Activated naive CD8-positive, alpha-beta T cell treated with anti-CD3 and anti-CD28 coated beads for 36 hours (primary cell): ENCODE results near the gene INSR. TPM values are rescaled to one million over a fixed set of nuclear protein-coding genes. Genes with fewer than 3 reads are reported as not detected.

Source experiments
- DNase-seq: peaks from one replicate; pipeline ENCODE4 v3.0.0; 2021
- H3K27ac Mint-ChIP-seq: one replicate; pipeline ENCODE4 v1.8.0; 2022; ENCODE audit warnings: mild to moderate bottlenecking, moderate library complexity, mixed read lengths
- H3K27me3 Mint-ChIP-seq: one replicate; pipeline ENCODE4 v1.8.0; 2022; ENCODE audit warnings: mild to moderate bottlenecking, mixed read lengths
- H3K36me3 Mint-ChIP-seq: one replicate; pipeline ENCODE4 v1.8.0; 2021; ENCODE audit warnings: mild to moderate bottlenecking, mixed read lengths
- H3K4me1 Mint-ChIP-seq: one replicate; pipeline ENCODE4 v1.8.0; 2021; ENCODE audit warnings: mixed read lengths
- H3K4me3 Mint-ChIP-seq: one replicate; pipeline ENCODE4 v1.8.0; 2022; ENCODE audit warnings: mild to moderate bottlenecking, moderate library complexity, mixed read lengths
- H3K9me3 Mint-ChIP-seq: one replicate; pipeline ENCODE4 v1.8.0; 2022; ENCODE audit warnings: mixed read lengths
- total RNA-seq, 2 experiments: library from RNA; stranded (reverse); gene quantifications; one replicate each; pipeline ENCODE4 v1.2.3, GENCODE V29; 2021

The INSR gene
- total RNA-seq, 2 experiments from 2014 or later = 1.2 to 1.4 TPM

GRCh38 chr19:7272856-7273578 lies 21.2 kb downstream of the INSR start:
- H3K4me1 Mint-ChIP-seq = no peaks in the 10 kb centered on the region
- H3K36me3 Mint-ChIP-seq = no peaks in the 10 kb centered on the region
- H3K9me3 Mint-ChIP-seq = no peaks in the 10 kb centered on the region
- no peaks in the 10 kb centered on the region for H3K27me3 Mint-ChIP-seq
- H3K27ac Mint-ChIP-seq = no peak overlapping the region
- no peak for DNase-seq
- H3K4me3 Mint-ChIP-seq = no peak overlapping the region

GRCh38 chr19:7268705-7269098 lies 25.5 kb downstream of the INSR start:
- H3K9me3 Mint-ChIP-seq = no peaks in the 10 kb centered on the region

GRCh38 chr19:7267792-7268704 lies 26.2 kb downstream of the INSR start:
- no peak overlapping the region for H3K27ac Mint-ChIP-seq
- H3K27me3 Mint-ChIP-seq = no peaks in the 10 kb centered on the region

More at GRCh38 chr19:7268705-7269098, 25.5 kb downstream of the INSR start:
- Mint-ChIP-seq H3K4me1 (no peaks in the 10 kb centered on the region), H3K27me3 (no peaks in the 10 kb centered on the region), H3K4me3 (no peak overlapping the region), H3K27ac (no peak overlapping the region), H3K36me3 (no peaks in the 10 kb centered on the region)
- DNase-seq = no peak

GRCh38 chr19:7266832-7267231 lies 27.4 kb downstream of the INSR start:
- H3K4me3 Mint-ChIP-seq = no peak overlapping the region
- no peak overlapping the region for H3K27ac Mint-ChIP-seq
- DNase-seq = no peak
- no peaks in the 10 kb centered on the region for H3K27me3 Mint-ChIP-seq
- H3K9me3 Mint-ChIP-seq = no peaks in the 10 kb centered on the region
- H3K36me3 Mint-ChIP-seq = no peaks in the 10 kb centered on the region
- H3K4me1 Mint-ChIP-seq = no peaks in the 10 kb centered on the region

More at GRCh38 chr19:7267792-7268704, 26.2 kb downstream of the INSR start:
- DNase-seq = no peak
- Mint-ChIP-seq H3K9me3 (no peaks in the 10 kb centered on the region), H3K36me3 (no peaks in the 10 kb centered on the region), H3K4me1 (no peaks in the 10 kb centered on the region), H3K4me3 (no peak overlapping the region)

- H3K4me1 Mint-ChIP-seq = no peaks in the 10 kb centered on the region
- H3K27ac Mint-ChIP-seq = no peak overlapping the region
- H3K27me3 Mint-ChIP-seq = no peaks in the 10 kb centered on the region
- DNase-seq = no peak
- no peak overlapping the region for H3K4me3 Mint-ChIP-seq
- H3K9me3 Mint-ChIP-seq = no peaks in the 10 kb centered on the region
- H3K36me3 Mint-ChIP-seq = no peaks in the 10 kb centered on the region
Measured at GRCh38 chr19:7265963-7266362, 28.3 kb downstream of the INSR start.

GRCh38 chr19:7264858-7265257 lies 29.4 kb downstream of the INSR start:
- Mint-ChIP-seq H3K9me3 (no peaks in the 10 kb centered on the region), H3K4me1 (no peaks in the 10 kb centered on the region), H3K36me3 (no peaks in the 10 kb centered on the region), H3K4me3 (no peak overlapping the region), H3K27ac (no peak overlapping the region), H3K27me3 (no peaks in the 10 kb centered on the region)
- DNase-seq = no peak

- H3K4me1 Mint-ChIP-seq = no peaks in the 10 kb centered on the region
- DNase-seq = no peak
- H3K27ac Mint-ChIP-seq = no peak overlapping the region
- no peak overlapping the region for H3K4me3 Mint-ChIP-seq
- no peaks in the 10 kb centered on the region for H3K36me3 Mint-ChIP-seq
- H3K9me3 Mint-ChIP-seq = no peaks in the 10 kb centered on the region
- H3K27me3 Mint-ChIP-seq = no peaks in the 10 kb centered on the region
Measured at GRCh38 chr19:7263521-7263920, 30.7 kb downstream of the INSR start.

- no peaks in the 10 kb centered on the region for H3K4me1 Mint-ChIP-seq
- no peaks in the 10 kb centered on the region for H3K27me3 Mint-ChIP-seq
- no peaks in the 10 kb centered on the region for H3K36me3 Mint-ChIP-seq
- DNase-seq = no peak
- no peaks in the 10 kb centered on the region for H3K9me3 Mint-ChIP-seq
- no peak overlapping the region for H3K27ac Mint-ChIP-seq
- H3K4me3 Mint-ChIP-seq = no peak overlapping the region
Measured at GRCh38 chr19:7263066-7263465, 31.1 kb downstream of the INSR start.

GRCh38 chr19:7262470-7262869 lies 31.7 kb downstream of the INSR start:
- Mint-ChIP-seq H3K36me3 (no peaks in the 10 kb centered on the region), H3K27ac (peak overlapping the region; percentile 25), H3K4me1 (no peaks in the 10 kb centered on the region), H3K27me3 (no peaks in the 10 kb centered on the region), H3K9me3 (no peaks in the 10 kb centered on the region), H3K4me3 (no peak overlapping the region)
- DNase-seq = no peak

- DNase-seq = no peak
- H3K27me3 Mint-ChIP-seq = no peaks in the 10 kb centered on the region
- H3K9me3 Mint-ChIP-seq = no peaks in the 10 kb centered on the region
- H3K4me1 Mint-ChIP-seq = no peaks in the 10 kb centered on the region
- no peaks in the 10 kb centered on the region for H3K36me3 Mint-ChIP-seq
- H3K27ac Mint-ChIP-seq = no peak overlapping the region
- H3K4me3 Mint-ChIP-seq = no peak overlapping the region
Measured at GRCh38 chr19:7260161-7260560, 34.1 kb downstream of the INSR start.

- Mint-ChIP-seq H3K36me3 (no peaks in the 10 kb centered on the region), H3K27me3 (no peaks in the 10 kb centered on the region), H3K4me3 (no peak overlapping the region), H3K27ac (no peak overlapping the region), H3K4me1 (no peaks in the 10 kb centered on the region), H3K9me3 (no peaks in the 10 kb centered on the region)
- DNase-seq = no peak
Measured at GRCh38 chr19:7258840-7259395, 35.3 kb downstream of the INSR start.

GRCh38 chr19:7258041-7258839 lies 36.0 kb downstream of the INSR start:
- Mint-ChIP-seq H3K27me3 (no peaks in the 10 kb centered on the region), H3K4me3 (no peak overlapping the region), H3K27ac (no peak overlapping the region), H3K4me1 (no peaks in the 10 kb centered on the region), H3K36me3 (no peaks in the 10 kb centered on the region), H3K9me3 (no peaks in the 10 kb centered on the region)
- no peak for DNase-seq

GRCh38 chr19:7257148-7258040 lies 36.8 kb downstream of the INSR start:
- Mint-ChIP-seq H3K4me3 (no peak overlapping the region), H3K36me3 (no peaks in the 10 kb centered on the region), H3K27ac (no peak overlapping the region), H3K9me3 (no peaks in the 10 kb centered on the region), H3K27me3 (no peaks in the 10 kb centered on the region), H3K4me1 (no peaks in the 10 kb centered on the region)
- no peak for DNase-seq

GRCh38 chr19:7255631-7256030 lies 38.6 kb downstream of the INSR start:
- Mint-ChIP-seq H3K4me1 (peaks cover 5% of the 10 kb centered on the region), H3K27me3 (no peaks in the 10 kb centered on the region), H3K4me3 (no peak overlapping the region), H3K9me3 (no peaks in the 10 kb centered on the region), H3K36me3 (no peaks in the 10 kb centered on the region), H3K27ac (no peak overlapping the region)
- DNase-seq = no peak
